GM23338 (cell line): Measurements from ENCODE around the gene PLN. TPM values are rescaled to one million over a fixed set of nuclear protein-coding genes. Genes with fewer than 3 reads are reported as not detected.

Experiments
- ATAC-seq: fragments of 200-7000 bp; cut with Tn5 transposase; 3 replicates; pipeline ENCODE4 v1.9.1; 2020
- DNase-seq: peaks from one replicate; pipeline ENCODE4 v3.0.0-alpha.2; 2015; ENCODE audit warnings: low spot score
- H2AFZ ChIP-seq: fragments of 200-600 bp; sonication (generic); 2 replicates; pipeline ENCODE4 v1.8.0; 2016; ENCODE audit warnings: antibody characterized with exemption, mild to moderate bottlenecking, moderate library complexity
- H3F3A ChIP-seq: fragments of 200-600 bp; sonication (generic); replicated peaks from 2 replicates; pipeline ENCODE4 v1.8.0; 2017; ENCODE audit warnings: antibody characterized with exemption, mixed run types, low read depth
- H3K27ac ChIP-seq: fragments of 200-600 bp; sonication (generic); 2 replicates; pipeline ENCODE4 v1.6.1; 2016; ENCODE audit warnings: low read depth
- H3K27me3 ChIP-seq: fragments of 200-600 bp; sonication (generic); 2 replicates; pipeline ENCODE4 v1.8.0; 2016; ENCODE audit warnings: mild to moderate bottlenecking, mixed run types, moderate library complexity; ENCODE audit not compliant: insufficient read depth
- H3K36me3 ChIP-seq: fragments of 200-600 bp; sonication (generic); 2 replicates; pipeline ENCODE4 v1.8.0; 2016; ENCODE audit warnings: mild to moderate bottlenecking; ENCODE audit not compliant: insufficient read depth
- H3K4me1 ChIP-seq: fragments of 200-600 bp; sonication (generic); 2 replicates; pipeline ENCODE4 v1.8.0; 2016; ENCODE audit warnings: mild to moderate bottlenecking, moderate library complexity; ENCODE audit not compliant: insufficient read depth
- H3K4me2 ChIP-seq: fragments of 200-600 bp; sonication (generic); 2 replicates; pipeline ENCODE4 v1.7.1; 2017; ENCODE audit warnings: mixed run types
- H3K4me3 ChIP-seq: fragments of 200-600 bp; sonication (generic); 2 replicates; pipeline ENCODE4 v1.6.1; 2016; ENCODE audit warnings: mixed run types
- H3K79me2 ChIP-seq: fragments of 200-600 bp; sonication (generic); replicated peaks from 2 replicates; pipeline ENCODE4 v1.8.0; 2017; ENCODE audit warnings: mild to moderate bottlenecking; ENCODE audit not compliant: insufficient read depth
- H3K9me2 ChIP-seq: fragments of 200-600 bp; sonication (generic); 2 replicates; pipeline ENCODE4 v1.8.0; 2017; ENCODE audit not compliant: insufficient read depth
- H4K20me1 ChIP-seq: fragments of 200-600 bp; sonication (generic); replicated peaks from 2 replicates; pipeline ENCODE4 v1.8.0; 2017; ENCODE audit warnings: mild to moderate bottlenecking; ENCODE audit not compliant: insufficient read depth
- H3K27ac Mint-ChIP-seq: 2 replicates; pipeline ENCODE4 v1.8.0; 2020; ENCODE audit warnings: inconsistent platforms, mild to moderate bottlenecking, moderate library complexity, mixed read lengths
- H3K27me3 Mint-ChIP-seq: 3 replicates; pipeline ENCODE4 v1.8.0; 2022; ENCODE audit warnings: low read depth, mild to moderate bottlenecking, moderate library complexity, mixed read lengths, inconsistent platforms; ENCODE audit not compliant: insufficient read depth, poor library complexity
- H3K36me3 Mint-ChIP-seq: 3 replicates; pipeline ENCODE4 v1.8.0; 2021; ENCODE audit warnings: low read depth, mild to moderate bottlenecking, inconsistent platforms, moderate library complexity, mixed read lengths
- H3K4me1 Mint-ChIP-seq: 3 replicates; pipeline ENCODE4 v1.8.0; 2020; ENCODE audit warnings: mild to moderate bottlenecking, inconsistent platforms, mixed read lengths
- H3K4me3 Mint-ChIP-seq: 3 replicates; pipeline ENCODE4 v1.8.0; 2021; ENCODE audit warnings: moderate library complexity, mild to moderate bottlenecking, inconsistent platforms, mixed read lengths
- H3K9me3 Mint-ChIP-seq: 3 replicates; pipeline ENCODE4 v1.8.0; 2020; ENCODE audit warnings: moderate library complexity, mild to moderate bottlenecking, inconsistent platforms, mixed read lengths
- CREB1 ChIP-seq: fragments of 250-450 bp; sonication (Bioruptor Pico); IDR thresholded peaks from 2 replicates; pipeline ENCODE4 v1.5.0; 2020; ENCODE audit warnings: low read depth, mild to moderate bottlenecking, moderate library complexity
- ETS1 ChIP-seq: IDR thresholded peaks from 2 replicates; pipeline ENCODE4 v1.6.1; 2016; ENCODE audit warnings: antibody characterized with exemption
- EZH2 ChIP-seq: fragments of 200-600 bp; sonication (generic); IDR thresholded peaks from one replicate; pipeline ENCODE4 v1.8.0; 2017; ENCODE audit warnings: antibody characterized with exemption, mild to moderate bottlenecking, low read depth; ENCODE audit not compliant: unreplicated experiment
- EZH2phosphoT487 ChIP-seq: fragments of 200-600 bp; sonication (generic); IDR thresholded peaks from one replicate; pipeline ENCODE4 v1.8.1; 2018; ENCODE audit warnings: antibody characterized with exemption; ENCODE audit not compliant: unreplicated experiment
- JUNB ChIP-seq: IDR thresholded peaks from one replicate; pipeline ENCODE4 v1.6.1; 2016; ENCODE audit warnings: antibody characterized with exemption; ENCODE audit not compliant: unreplicated experiment
- NANOG ChIP-seq: IDR thresholded peaks from 2 replicates; pipeline ENCODE4 v1.6.1; 2016; ENCODE audit warnings: antibody characterized with exemption, borderline replicate concordance
- POLR2AphosphoS5 ChIP-seq: IDR thresholded peaks from 2 replicates; pipeline ENCODE4 v1.6.1; 2016; ENCODE audit warnings: antibody characterized with exemption, low read depth
- REST ChIP-seq: IDR thresholded peaks from one replicate; pipeline ENCODE4 v1.6.1; 2018; ENCODE audit warnings: antibody characterized with exemption; ENCODE audit not compliant: unreplicated experiment
- STAT1 ChIP-seq: IDR thresholded peaks from one replicate; pipeline ENCODE4 v1.6.1; 2016; ENCODE audit warnings: antibody characterized with exemption; ENCODE audit not compliant: unreplicated experiment
- ZNF114 ChIP-seq: fragments of 250-450 bp; sonication (Bioruptor Pico); IDR thresholded peaks from 2 replicates; pipeline ENCODE4 v1.5.0; 2020; ENCODE audit warnings: mild to moderate bottlenecking, moderate library complexity
- ZNF331 ChIP-seq: fragments of 250-450 bp; sonication (Bioruptor Pico); IDR thresholded peaks from 2 replicates; pipeline ENCODE4 v1.5.0; 2020; ENCODE audit warnings: low read depth, mild to moderate bottlenecking, moderate library complexity
- polyA plus RNA-seq: library from polyadenylated mRNA; unstranded; fragments of >200 nt; fragmentation: Nextera tagmentation; extraction: Ambion mirVana; gene quantifications from 2 replicates; pipeline ENCODE4 v1.2.1, GENCODE V29; 2016
- total RNA-seq: library from RNA; depleted of rRNA; stranded (reverse); fragments of >200 nt; shearing (Covaris generic); gene quantifications from 2 replicates; pipeline ENCODE4 v1.2.3, GENCODE V29; 2014
- TF ChIP-seq, protein P1 (sequence below): fragments of 250-450 bp; sonication (Bioruptor Pico); IDR thresholded peaks from 2 replicates; pipeline ENCODE4 v1.5.0; 2020; ENCODE audit warnings: mild to moderate bottlenecking, moderate library complexity
- TF ChIP-seq, protein P2 (sequence below), 2 experiments: fragments of 200-600 bp in 1 of 2; sonication (generic) in 1 of 2; conservative IDR thresholded peaks; 2 replicates each; pipeline versions ENCODE4 v1.5.1 to v1.6.1; 2016 to 2017; ENCODE audit warnings: antibody characterized with exemption in 2 of 2, low read depth in 2 of 2, mild to moderate bottlenecking in 2 of 2, moderate library complexity in 1 of 2

The PLN gene
- total and polyA plus RNA-seq, 2 experiments from 2014 or later, result 0.10 TPM; not detected in 1

- H3K4me1 ChIP-seq, result no peaks in the 10 kb centered on the region
- H3F3A ChIP-seq, result no peaks in the 10 kb centered on the region
Measured at GRCh38 chr6:118507636-118508035, 40.5 kb upstream of the PLN start.

More at GRCh38 chr6:118507636-118508035, 40.5 kb upstream of the PLN start:
- no peak overlapping the region for H2AFZ ChIP-seq
- no peak for TF ChIP-seq CREB1 (CRISPR knock-in tag)
- TF ChIP-seq ETS1, result no peak
- TF ChIP-seq POLR2AphosphoS5, result no peak
- TF ChIP-seq, protein P1, sequence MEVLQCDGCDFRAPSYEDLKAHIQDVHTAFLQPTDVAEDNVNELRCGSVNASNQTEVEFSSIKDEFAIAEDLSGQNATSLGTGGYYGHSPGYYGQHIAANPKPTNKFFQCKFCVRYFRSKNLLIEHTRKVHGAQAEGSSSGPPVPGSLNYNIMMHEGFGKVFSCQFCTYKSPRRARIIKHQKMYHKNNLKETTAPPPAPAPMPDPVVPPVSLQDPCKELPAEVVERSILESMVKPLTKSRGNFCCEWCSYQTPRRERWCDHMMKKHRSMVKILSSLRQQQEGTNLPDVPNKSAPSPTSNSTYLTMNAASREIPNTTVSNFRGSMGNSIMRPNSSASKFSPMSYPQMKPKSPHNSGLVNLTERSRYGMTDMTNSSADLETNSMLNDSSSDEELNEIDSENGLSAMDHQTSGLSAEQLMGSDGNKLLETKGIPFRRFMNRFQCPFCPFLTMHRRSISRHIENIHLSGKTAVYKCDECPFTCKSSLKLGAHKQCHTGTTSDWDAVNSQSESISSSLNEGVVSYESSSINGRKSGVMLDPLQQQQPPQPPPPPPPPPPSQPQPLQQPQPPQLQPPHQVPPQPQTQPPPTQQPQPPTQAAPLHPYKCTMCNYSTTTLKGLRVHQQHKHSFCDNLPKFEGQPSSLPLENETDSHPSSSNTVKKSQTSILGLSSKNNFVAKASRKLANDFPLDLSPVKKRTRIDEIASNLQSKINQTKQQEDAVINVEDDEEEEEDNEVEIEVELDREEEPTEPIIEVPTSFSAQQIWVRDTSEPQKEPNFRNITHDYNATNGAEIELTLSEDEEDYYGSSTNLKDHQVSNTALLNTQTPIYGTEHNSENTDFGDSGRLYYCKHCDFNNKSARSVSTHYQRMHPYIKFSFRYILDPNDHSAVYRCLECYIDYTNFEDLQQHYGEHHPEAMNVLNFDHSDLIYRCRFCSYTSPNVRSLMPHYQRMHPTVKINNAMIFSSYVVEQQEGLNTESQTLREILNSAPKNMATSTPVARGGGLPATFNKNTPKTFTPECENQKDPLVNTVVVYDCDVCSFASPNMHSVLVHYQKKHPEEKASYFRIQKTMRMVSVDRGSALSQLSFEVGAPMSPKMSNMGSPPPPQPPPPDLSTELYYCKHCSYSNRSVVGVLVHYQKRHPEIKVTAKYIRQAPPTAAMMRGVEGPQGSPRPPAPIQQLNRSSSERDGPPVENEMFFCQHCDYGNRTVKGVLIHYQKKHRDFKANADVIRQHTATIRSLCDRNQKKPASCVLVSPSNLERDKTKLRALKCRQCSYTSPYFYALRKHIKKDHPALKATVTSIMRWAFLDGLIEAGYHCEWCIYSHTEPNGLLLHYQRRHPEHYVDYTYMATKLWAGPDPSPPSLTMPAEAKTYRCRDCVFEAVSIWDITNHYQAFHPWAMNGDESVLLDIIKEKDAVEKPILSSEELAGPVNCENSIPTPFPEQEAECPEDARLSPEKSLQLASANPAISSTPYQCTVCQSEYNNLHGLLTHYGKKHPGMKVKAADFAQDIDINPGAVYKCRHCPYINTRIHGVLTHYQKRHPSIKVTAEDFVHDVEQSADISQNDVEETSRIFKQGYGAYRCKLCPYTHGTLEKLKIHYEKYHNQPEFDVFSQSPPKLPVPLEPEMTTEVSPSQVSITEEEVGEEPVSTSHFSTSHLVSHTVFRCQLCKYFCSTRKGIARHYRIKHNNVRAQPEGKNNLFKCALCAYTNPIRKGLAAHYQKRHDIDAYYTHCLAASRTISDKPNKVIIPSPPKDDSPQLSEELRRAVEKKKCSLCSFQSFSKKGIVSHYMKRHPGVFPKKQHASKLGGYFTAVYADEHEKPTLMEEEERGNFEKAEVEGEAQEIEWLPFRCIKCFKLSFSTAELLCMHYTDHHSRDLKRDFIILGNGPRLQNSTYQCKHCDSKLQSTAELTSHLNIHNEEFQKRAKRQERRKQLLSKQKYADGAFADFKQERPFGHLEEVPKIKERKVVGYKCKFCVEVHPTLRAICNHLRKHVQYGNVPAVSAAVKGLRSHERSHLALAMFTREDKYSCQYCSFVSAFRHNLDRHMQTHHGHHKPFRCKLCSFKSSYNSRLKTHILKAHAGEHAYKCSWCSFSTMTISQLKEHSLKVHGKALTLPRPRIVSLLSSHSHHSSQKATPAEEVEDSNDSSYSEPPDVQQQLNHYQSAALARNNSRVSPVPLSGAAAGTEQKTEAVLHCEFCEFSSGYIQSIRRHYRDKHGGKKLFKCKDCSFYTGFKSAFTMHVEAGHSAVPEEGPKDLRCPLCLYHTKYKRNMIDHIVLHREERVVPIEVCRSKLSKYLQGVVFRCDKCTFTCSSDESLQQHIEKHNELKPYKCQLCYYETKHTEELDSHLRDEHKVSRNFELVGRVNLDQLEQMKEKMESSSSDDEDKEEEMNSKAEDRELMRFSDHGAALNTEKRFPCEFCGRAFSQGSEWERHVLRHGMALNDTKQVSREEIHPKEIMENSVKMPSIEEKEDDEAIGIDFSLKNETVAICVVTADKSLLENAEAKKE (CRISPR knock-in tag), result no peak
- TF ChIP-seq JUNB, result no peak
- no peak for TF ChIP-seq REST
- no peak for TF ChIP-seq STAT1
- no peak for TF ChIP-seq NANOG
- no peak for TF ChIP-seq EZH2phosphoT487
- TF ChIP-seq, protein P2, sequence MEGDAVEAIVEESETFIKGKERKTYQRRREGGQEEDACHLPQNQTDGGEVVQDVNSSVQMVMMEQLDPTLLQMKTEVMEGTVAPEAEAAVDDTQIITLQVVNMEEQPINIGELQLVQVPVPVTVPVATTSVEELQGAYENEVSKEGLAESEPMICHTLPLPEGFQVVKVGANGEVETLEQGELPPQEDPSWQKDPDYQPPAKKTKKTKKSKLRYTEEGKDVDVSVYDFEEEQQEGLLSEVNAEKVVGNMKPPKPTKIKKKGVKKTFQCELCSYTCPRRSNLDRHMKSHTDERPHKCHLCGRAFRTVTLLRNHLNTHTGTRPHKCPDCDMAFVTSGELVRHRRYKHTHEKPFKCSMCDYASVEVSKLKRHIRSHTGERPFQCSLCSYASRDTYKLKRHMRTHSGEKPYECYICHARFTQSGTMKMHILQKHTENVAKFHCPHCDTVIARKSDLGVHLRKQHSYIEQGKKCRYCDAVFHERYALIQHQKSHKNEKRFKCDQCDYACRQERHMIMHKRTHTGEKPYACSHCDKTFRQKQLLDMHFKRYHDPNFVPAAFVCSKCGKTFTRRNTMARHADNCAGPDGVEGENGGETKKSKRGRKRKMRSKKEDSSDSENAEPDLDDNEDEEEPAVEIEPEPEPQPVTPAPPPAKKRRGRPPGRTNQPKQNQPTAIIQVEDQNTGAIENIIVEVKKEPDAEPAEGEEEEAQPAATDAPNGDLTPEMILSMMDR (conservative IDR thresholded peaks at IDR 0.05; ENCODE audit: low read depth in 2 of 2), result no peak
- TF ChIP-seq EZH2, result no peak
- no peak for TF ChIP-seq ZNF331 (CRISPR knock-in tag)
- no peak for TF ChIP-seq ZNF114
- no peak overlapping the region for H3K4me3 ChIP-seq
- Mint-ChIP-seq H3K27me3 (no peaks in the 10 kb centered on the region), H3K4me1 (no peaks in the 10 kb centered on the region), H3K9me3 (no peaks in the 10 kb centered on the region), H3K27ac (no peak overlapping the region), H3K4me3 (no peak overlapping the region), H3K36me3 (no peaks in the 10 kb centered on the region)
- H3K27ac ChIP-seq, result no peak overlapping the region
- H3K79me2 ChIP-seq, result no peaks in the 10 kb centered on the region
- no peak overlapping the region for H3K4me2 ChIP-seq
- ATAC-seq (no peak), DNase-seq (no peak)
- no peaks in the 10 kb centered on the region for H3K9me2 ChIP-seq
- no peaks in the 10 kb centered on the region for H3K27me3 ChIP-seq
- no peaks in the 10 kb centered on the region for H4K20me1 ChIP-seq
- no peaks in the 10 kb centered on the region for H3K36me3 ChIP-seq
